HG02970 (cell line): ENCODE data around the gene ANXA2.

Source experiments
- ATAC-seq: cut with Tn5 transposase; IDR thresholded peaks from one replicate; pipeline ENCODE4 v1.9.1; 2021; ENCODE audit warnings: mild to moderate bottlenecking, moderate library complexity, moderate number of reproducible peaks; ENCODE audit not compliant: unreplicated experiment, low FRiP score

The ANXA2 gene

DNA sequence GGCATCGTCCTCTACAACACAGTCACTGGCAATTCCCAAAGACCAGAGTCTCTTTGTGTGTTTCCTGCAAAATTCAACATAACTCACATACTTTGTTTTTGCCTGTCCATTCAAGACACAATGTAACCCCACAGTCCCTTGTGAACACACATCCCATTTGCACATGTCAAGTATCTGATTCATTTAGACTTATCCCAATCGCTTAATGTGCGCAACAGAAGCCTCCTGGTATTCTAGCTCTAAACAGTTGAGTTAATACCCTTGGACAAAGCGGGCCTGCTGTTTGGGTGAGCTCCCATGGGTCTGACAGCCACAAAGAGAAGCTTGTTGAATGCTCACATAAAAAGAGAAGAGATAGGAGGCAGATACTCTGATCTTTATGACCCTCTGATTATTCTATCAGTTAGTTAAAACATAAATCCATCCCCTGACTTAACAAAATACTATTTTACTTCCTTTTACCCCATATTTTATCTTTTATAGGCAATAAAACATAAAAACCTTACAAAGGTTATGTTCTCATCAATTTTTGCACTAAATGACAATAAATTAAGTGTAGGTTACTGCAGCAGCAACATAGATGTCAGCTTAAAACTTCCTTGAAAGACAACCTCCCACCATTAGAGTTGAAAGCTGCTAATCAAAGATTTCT, 79.4 kb downstream of the ANXA2 start:
- no peak for ATAC-seq

DNA sequence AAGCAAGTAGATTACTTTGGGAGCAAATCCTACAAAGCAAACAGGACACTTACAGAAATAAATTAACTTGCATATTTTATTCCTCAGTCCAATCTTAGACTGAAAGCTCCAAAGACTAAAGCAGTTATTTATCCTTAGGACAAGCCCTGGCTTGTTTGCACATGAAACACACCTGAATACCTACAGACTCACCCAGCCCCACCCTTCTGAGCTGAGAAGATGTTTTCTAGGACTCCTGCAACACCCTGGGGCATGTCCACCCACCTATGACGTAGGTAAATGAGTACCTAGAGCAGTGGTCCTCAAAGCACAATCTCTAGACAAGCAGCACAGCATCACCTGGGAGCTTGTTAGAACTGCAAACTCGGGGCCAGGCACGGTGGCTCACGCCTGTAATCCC, 80.8 kb downstream of the ANXA2 start:
- no peak for ATAC-seq

DNA sequence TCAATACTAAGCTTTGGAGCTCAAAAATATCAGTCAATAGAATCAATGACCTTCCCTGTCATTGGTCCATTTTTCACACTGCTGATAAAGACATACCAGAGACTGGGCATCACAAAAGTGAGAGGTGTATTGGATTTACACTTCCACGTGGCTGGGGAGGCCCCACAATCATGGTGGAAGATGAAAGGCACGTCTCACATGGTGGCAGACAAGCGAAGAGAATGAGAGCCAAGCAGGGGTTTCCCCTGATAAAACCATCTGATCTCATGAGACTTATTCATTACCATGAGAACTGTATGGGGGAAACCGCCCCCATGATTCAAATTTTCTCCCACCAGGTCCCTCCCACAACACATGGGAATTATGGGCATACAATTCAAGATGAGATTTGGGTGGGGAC, 81.9 kb downstream of the ANXA2 start:
- no peak for ATAC-seq

DNA sequence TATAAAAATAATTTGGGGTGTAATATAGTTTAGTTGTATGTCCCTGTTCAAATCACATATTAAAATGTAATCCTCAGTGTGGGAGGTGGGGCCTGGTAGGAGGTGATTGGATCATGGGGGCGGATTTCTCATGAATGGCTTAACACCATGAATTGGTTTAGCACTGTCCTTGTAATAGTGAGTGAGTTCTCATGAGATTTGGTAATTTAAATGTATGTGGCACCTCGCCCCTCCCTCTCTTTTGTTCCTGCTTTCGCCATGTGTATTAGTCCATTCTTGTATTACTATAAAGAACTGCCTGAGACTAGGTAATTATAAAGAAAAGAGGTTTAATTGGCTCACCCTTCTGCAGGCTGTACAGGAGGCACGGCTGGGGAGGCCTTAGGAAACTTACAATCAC, 83.9 kb downstream of the ANXA2 start:
- ATAC-seq, result no peak

DNA sequence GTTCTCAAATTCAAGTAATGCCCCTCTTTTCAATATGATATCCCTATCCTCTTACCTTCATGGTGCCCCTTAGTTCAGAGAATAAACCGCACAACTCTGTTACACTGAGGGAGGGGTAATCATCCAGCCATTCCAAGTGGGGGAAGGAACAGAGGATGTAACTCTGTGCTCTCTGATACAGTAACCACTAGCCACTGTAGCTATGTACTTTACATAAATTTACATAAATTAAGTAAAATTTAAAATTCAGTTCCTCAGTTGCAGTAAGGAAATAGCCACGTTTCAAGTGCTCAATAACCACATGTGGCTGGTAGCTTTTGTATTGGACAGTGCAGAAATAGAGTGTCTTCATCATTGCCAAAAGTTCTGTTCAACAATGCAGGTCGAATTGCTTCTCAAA, 90.8 kb downstream of the ANXA2 start:
- no peak for ATAC-seq

DNA sequence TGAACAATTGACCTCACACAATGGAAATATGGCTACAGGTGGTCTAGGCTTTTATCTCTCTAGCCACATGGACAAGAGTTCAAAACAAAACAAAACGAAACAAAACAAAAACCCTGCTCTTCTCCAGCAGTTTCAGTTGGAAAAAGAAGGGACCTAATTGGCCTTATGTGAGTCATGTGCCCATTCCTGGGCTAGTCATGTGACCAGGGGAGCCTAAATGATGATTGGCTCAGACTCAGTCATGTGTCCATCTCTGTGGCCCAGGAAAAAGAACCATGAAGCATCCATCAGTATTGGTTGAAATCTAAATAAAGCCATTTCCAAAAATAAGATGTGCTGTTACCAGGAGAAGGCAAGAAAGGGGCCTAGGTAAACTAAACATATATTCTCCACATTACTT, 96.8 kb downstream of the ANXA2 start:
- ATAC-seq, result no peak

DNA sequence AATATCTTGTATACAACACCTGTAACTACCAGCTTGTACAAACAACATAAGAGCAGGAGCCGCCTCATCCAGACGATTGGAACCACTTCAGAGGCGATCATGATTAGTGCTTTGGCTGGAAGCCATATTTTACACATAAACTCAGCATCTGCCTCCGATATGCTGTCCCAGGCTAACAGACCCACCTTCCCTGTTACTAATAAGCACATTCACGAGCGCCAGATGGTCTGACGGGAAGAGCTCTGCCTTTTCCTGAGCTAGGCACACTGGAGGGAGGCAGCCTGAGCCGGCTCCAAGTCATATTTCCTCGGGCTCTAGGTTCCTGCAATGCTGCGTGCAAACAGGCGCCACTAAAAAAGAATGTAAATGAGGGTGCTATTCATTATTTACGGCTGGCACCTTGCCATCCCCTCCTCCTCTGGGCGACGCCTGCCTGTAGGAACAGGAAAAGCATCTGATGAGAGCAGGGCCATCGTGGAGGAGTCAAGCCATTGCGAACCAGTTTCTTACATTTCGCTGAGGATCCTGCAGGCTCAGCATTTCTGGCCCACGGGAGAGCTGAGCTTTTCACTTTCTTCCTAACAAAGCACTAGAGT, 98.2 kb downstream of the ANXA2 start:
- no peak for ATAC-seq
